Activated naive CD8-positive, alpha-beta T cell treated with anti-CD3 and anti-CD28 coated beads, Interleukin-2, amount 50 U/mL, for 24 hours (primary cell): ENCODE measurements around the gene COQ3.

Experiments used
- ATAC-seq: fragments of 150-1000 bp; cut with Tn5 transposase; one replicate; pipeline ENCODE4 v1.10.0; 2021
- DNase-seq: peaks from one replicate; pipeline ENCODE4 v3.0.0; 2021
- H3K27ac Mint-ChIP-seq: one replicate; pipeline ENCODE4 v1.8.0; 2021; ENCODE audit warnings: mild to moderate bottlenecking, mixed read lengths
- H3K27me3 Mint-ChIP-seq: one replicate; pipeline ENCODE4 v1.8.0; 2021; ENCODE audit warnings: mixed read lengths
- H3K36me3 Mint-ChIP-seq: one replicate; pipeline ENCODE4 v1.8.0; 2021; ENCODE audit warnings: low read depth, mixed read lengths
- H3K4me1 Mint-ChIP-seq: one replicate; pipeline ENCODE4 v1.8.0; 2021; ENCODE audit warnings: mixed read lengths
- H3K4me3 Mint-ChIP-seq: one replicate; pipeline ENCODE4 v1.8.0; 2021; ENCODE audit warnings: mild to moderate bottlenecking, moderate library complexity, mixed read lengths
- H3K9me3 Mint-ChIP-seq: one replicate; pipeline ENCODE4 v1.8.0; 2021; ENCODE audit warnings: mixed read lengths

The COQ3 gene

GRCh38 chr6:99393698-99394531 lies at the start of gene COQ3:
Gene COQ3 (minus strand): TSS chr6:99394195. CDS start chr6:99394179, 16 bp downstream.
- H3K27me3 Mint-ChIP-seq = no peaks in the 10 kb centered on the region
- DNase-seq = peak; percentile 76

GRCh38 chr6:99434702-99435530 lies 40.9 kb upstream of the COQ3 start:
- no peak overlapping the region for H3K4me3 Mint-ChIP-seq
- no peaks in the 10 kb centered on the region for H3K4me1 Mint-ChIP-seq
- H3K27me3 Mint-ChIP-seq = no peaks in the 10 kb centered on the region
- peak; percentile 46 for ATAC-seq
- no peak for DNase-seq
- H3K36me3 Mint-ChIP-seq = peaks cover 7% of the 10 kb centered on the region
- no peak overlapping the region for H3K27ac Mint-ChIP-seq
- no peaks in the 10 kb centered on the region for H3K9me3 Mint-ChIP-seq

More at GRCh38 chr6:99393698-99394531, at the start of gene COQ3:
- Mint-ChIP-seq H3K4me3 (peak within 1 kb of the TSS; percentile 93), H3K27ac (peak within 1 kb of the TSS; percentile 94), H3K36me3 (peaks cover 5% of the 10 kb centered on the region), H3K9me3 (no peaks in the 10 kb centered on the region), H3K4me1 (peaks cover 16% of the 10 kb centered on the region)
- peak; percentile 71 for ATAC-seq

DNA sequence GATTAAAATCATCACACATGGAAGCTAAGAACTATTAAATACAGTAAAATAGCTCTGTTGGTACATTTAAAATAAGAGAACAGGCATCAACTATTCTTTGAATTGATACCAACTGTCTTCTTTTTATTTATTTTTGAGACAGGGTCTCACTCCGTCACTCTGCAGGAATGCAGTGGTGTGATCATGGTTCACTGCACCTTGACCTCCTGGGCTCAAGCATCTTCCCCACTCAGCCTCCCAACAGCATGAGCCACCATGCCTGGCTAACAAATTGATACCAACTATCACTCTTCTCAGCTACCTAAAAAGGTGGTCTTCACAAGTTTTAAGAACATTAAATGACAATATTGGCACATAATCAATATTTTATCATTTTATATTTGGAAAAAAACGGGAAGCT lies 38.9 kb upstream of the COQ3 start:
- Mint-ChIP-seq H3K4me1 (peaks cover 1% of the 10 kb centered on the region), H3K27ac (no peak overlapping the region), H3K4me3 (no peak overlapping the region), H3K9me3 (no peaks in the 10 kb centered on the region), H3K27me3 (no peaks in the 10 kb centered on the region), H3K36me3 (peaks cover 10% of the 10 kb centered on the region)
- no peak for DNase-seq
- ATAC-seq = no peak

DNA sequence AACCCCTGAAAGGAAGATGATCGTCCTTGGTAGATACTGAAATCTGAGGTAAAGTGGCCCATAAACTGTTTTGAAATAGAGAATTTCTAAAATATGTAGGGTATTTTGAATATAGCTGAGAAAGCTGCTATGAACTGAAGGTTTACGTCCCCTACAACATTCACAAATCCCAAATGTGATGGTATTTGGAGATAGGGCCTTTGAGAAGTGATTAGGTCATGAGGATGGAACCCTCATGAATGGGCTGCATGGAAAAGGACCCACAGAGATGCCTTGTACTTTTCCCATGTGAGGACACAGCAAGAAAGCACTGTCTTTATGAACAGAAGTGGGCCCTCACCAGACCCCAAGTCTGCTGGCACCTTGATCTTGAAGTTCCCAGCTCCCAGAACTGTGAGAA lies 37.9 kb upstream of the COQ3 start:
- peaks cover 10% of the 10 kb centered on the region for H3K36me3 Mint-ChIP-seq
- no peaks in the 10 kb centered on the region for H3K9me3 Mint-ChIP-seq
- ATAC-seq = no peak
- H3K27me3 Mint-ChIP-seq = no peaks in the 10 kb centered on the region
- no peak overlapping the region for H3K4me3 Mint-ChIP-seq
- DNase-seq = no peak
- H3K4me1 Mint-ChIP-seq = peaks cover 11% of the 10 kb centered on the region
- no peak overlapping the region for H3K27ac Mint-ChIP-seq

- Mint-ChIP-seq H3K27ac (no peak overlapping the region), H3K27me3 (no peaks in the 10 kb centered on the region), H3K9me3 (no peaks in the 10 kb centered on the region), H3K4me3 (no peak overlapping the region), H3K4me1 (peaks cover 42% of the 10 kb centered on the region), H3K36me3 (peaks cover 19% of the 10 kb centered on the region)
- no peak for ATAC-seq
- no peak for DNase-seq
Observed at GRCh38 chr6:99427988-99428387, 34.0 kb upstream of the COQ3 start.

DNA sequence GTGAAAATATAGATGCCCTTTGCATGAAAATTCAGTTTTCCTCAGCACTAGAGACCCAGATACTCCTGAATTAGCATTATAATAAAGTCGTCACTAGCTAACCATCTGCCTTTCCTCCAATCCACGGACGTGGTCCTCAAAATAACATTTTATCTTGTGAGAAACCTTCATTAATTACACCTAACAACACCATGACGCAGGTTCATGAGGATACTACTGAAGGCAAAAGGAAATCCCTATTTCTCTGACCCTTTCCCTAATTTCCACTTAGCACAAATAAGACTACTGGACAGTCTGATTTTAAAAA lies 32.4 kb upstream of the COQ3 start:
- Mint-ChIP-seq H3K4me1 (peaks cover 56% of the 10 kb centered on the region), H3K4me3 (peak overlapping the region; percentile 92), H3K9me3 (no peaks in the 10 kb centered on the region), H3K27me3 (no peaks in the 10 kb centered on the region), H3K27ac (peak overlapping the region; percentile 98), H3K36me3 (peaks cover 26% of the 10 kb centered on the region)
- ATAC-seq (no peak), DNase-seq (no peak)

GRCh38 chr6:99425647-99426450 lies 31.9 kb upstream of the COQ3 start:
- Mint-ChIP-seq H3K4me1 (peaks cover 62% of the 10 kb centered on the region), H3K9me3 (no peaks in the 10 kb centered on the region), H3K27me3 (no peaks in the 10 kb centered on the region), H3K27ac (peak overlapping the region; percentile 98), H3K36me3 (peaks cover 31% of the 10 kb centered on the region), H3K4me3 (peak overlapping the region; percentile 92)
- DNase-seq (peak; percentile 79), ATAC-seq (peak; percentile 66)

DNA sequence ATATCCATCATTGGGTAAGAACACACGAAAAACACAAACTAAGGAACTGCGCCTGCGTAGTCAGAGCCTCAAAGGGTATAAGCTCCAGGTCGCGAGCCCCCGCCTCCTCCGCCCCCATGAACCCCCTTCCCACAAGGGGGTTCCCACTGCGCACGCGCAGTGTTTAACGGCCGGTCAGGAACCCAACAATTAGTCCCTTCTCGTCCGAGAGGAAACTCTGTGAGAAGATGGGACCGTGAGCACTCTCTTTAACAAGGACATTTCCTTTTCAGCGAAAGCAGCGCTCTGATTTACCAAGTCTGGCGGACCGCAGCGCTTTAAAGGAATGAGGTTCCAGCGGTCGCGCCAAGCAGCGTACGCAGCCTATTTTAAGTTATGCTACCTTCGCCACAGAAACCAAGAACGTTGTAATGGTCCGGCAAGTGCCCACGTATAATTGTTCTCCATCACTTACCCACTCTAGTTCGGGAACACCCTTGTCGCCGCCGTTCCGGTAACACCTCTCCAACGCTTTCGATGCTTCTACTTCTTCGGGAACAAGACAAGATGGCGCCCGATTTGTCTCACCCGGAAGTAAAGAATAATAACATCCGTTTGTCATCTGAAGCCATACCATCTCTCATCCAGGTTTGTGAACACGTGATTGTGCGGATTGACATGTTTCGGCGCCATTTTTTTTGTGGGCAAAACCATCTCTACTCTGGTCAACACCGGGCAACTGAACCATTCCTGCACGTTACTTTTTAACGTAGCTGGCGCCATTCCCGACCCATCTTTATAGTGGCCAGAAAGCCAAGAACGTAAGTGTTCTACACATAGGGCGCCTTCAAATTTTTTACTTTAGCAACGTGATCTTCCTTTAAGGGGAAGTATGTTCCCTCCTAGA lies 31.0 kb upstream of the COQ3 start, which contains the start of gene PNISR:
PNISR (minus strand) TSS at position 548 of the 886 bp plus-strand sequence. CDS start 10,649 bp downstream, outside the sequence.
- Mint-ChIP-seq H3K36me3 (peaks cover 29% of the 10 kb centered on the region), H3K9me3 (no peaks in the 10 kb centered on the region), H3K4me3 (peak within 1 kb of the TSS; percentile 92), H3K27me3 (no peaks in the 10 kb centered on the region), H3K27ac (peak within 1 kb of the TSS; percentile 98), H3K4me1 (peaks cover 69% of the 10 kb centered on the region)
- DNase-seq (peak; percentile 84), ATAC-seq (peak; percentile 92)

DNA sequence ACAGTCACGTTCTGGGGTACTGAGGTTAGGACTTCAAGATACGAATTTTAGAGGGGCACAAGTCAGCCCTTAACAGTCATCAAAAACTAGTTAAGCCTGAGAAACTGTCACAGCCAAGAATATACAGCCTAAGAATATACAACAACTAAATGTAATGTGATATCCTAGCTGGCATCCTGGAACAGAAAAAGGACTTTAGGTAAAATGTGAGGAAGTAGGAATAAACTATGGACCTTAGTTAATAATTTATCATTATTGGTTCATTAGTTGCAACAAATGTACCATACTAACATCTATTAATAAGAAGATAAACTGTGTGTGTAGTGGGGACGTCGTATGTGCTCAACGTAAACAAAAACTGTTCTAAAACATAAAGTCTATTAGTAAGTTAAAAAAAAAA lies 30.0 kb upstream of the COQ3 start:
- Mint-ChIP-seq H3K27ac (peak overlapping the region; percentile 98), H3K27me3 (no peaks in the 10 kb centered on the region), H3K9me3 (no peaks in the 10 kb centered on the region), H3K36me3 (peaks cover 29% of the 10 kb centered on the region), H3K4me1 (peaks cover 72% of the 10 kb centered on the region), H3K4me3 (peak overlapping the region; percentile 92)
- DNase-seq (no peak), ATAC-seq (no peak)

- Mint-ChIP-seq H3K27me3 (no peaks in the 10 kb centered on the region), H3K27ac (no peak overlapping the region), H3K9me3 (no peaks in the 10 kb centered on the region), H3K36me3 (peaks cover 29% of the 10 kb centered on the region), H3K4me3 (peak overlapping the region; percentile 92), H3K4me1 (peaks cover 78% of the 10 kb centered on the region)
- ATAC-seq (no peak), DNase-seq (no peak)
Observed at GRCh38 chr6:99422912-99423311, 28.9 kb upstream of the COQ3 start.

GRCh38 chr6:99416892-99417767 lies 23.1 kb upstream of the COQ3 start:
- Mint-ChIP-seq H3K4me1 (peaks cover 67% of the 10 kb centered on the region), H3K4me3 (peak overlapping the region; percentile 26), H3K27ac (peak overlapping the region; percentile 56), H3K27me3 (no peaks in the 10 kb centered on the region), H3K36me3 (peaks cover 34% of the 10 kb centered on the region), H3K9me3 (no peaks in the 10 kb centered on the region)
- DNase-seq (no peak), ATAC-seq (peak; percentile 46)

- ATAC-seq (no peak), DNase-seq (no peak)
- Mint-ChIP-seq H3K36me3 (peaks cover 33% of the 10 kb centered on the region), H3K27ac (no peak overlapping the region), H3K9me3 (no peaks in the 10 kb centered on the region), H3K4me3 (no peak overlapping the region), H3K27me3 (no peaks in the 10 kb centered on the region), H3K4me1 (peaks cover 65% of the 10 kb centered on the region)
Observed at GRCh38 chr6:99416226-99416625, 22.2 kb upstream of the COQ3 start.

DNA sequence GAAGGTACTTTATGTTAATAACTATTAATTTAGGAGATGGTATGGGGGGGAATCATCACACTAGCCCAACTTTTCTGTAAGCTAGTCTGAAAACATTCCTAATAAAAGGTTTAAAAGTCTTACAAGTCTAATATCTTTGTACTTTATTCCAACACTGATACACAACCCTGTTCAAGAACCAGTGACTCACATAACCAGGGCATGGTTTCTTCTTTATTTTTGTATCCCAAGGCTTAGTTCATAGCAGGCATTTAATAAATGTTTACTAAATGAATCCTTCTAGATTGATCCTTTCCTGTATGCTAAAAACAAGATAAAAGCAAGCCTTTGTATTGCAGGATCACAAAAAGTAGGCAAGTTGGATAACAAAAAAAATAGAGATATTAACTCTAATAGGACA lies 21.5 kb upstream of the COQ3 start:
- H3K4me3 Mint-ChIP-seq = no peak overlapping the region
- H3K9me3 Mint-ChIP-seq = no peaks in the 10 kb centered on the region
- peaks cover 60% of the 10 kb centered on the region for H3K4me1 Mint-ChIP-seq
- H3K27me3 Mint-ChIP-seq = no peaks in the 10 kb centered on the region
- ATAC-seq (no peak), DNase-seq (no peak)
- H3K36me3 Mint-ChIP-seq = peaks cover 38% of the 10 kb centered on the region
- H3K27ac Mint-ChIP-seq = no peak overlapping the region
